ENCODE data around the gene GNAQ. TPM values are rescaled to one million over a fixed set of nuclear protein-coding genes. Genes with fewer than 3 reads are reported as not detected.

The GNAQ gene
- total and polyA plus RNA-seq, 2 experiments from 2014 or later, result 21.1 to 32.8 TPM

- DNase-seq (ENCODE audit: low read depth in 1 of 2, low spot score in 1 of 2), result no peak
- no peak overlapping the region for H3K27ac ChIP-seq
- H3K4me3 ChIP-seq, result no peak overlapping the region
- H3K36me3 ChIP-seq, result no peaks in the 10 kb centered on the region
- H3K4me1 ChIP-seq (ENCODE audit: low read depth), result peaks cover 12% of the 10 kb centered on the region
- no peaks in the 10 kb centered on the region for H3K27me3 ChIP-seq
- no peak for TF ChIP-seq CTCF (IDR thresholded peaks at IDR 0.05; ENCODE audit: low read depth, low read length)
- no peaks in the 10 kb centered on the region for H3K9me3 ChIP-seq (ENCODE audit: low read depth)
Measured at GRCh38 chr9:77985996-77986395, 45.6 kb downstream of the GNAQ start.

GRCh38 chr9:77983320-77983662 is 48.3 kb downstream of the GNAQ start:
- Histone ChIP-seq H3K9me3 (ENCODE audit: low read depth) (no peaks in the 10 kb centered on the region), H3K27ac (no peak overlapping the region), H3K27me3 (no peaks in the 10 kb centered on the region), H3K4me1 (ENCODE audit: low read depth) (peaks cover 19% of the 10 kb centered on the region), H3K36me3 (no peaks in the 10 kb centered on the region), H3K4me3 (no peak overlapping the region)
- no peak for TF ChIP-seq CTCF (IDR thresholded peaks at IDR 0.05; ENCODE audit: low read depth, low read length)
- no peak for DNase-seq (ENCODE audit: low read depth in 1 of 2, low spot score in 1 of 2)

- no peak overlapping the region for H3K4me3 ChIP-seq
- no peak for DNase-seq (ENCODE audit: low read depth in 1 of 2, low spot score in 1 of 2)
- H3K9me3 ChIP-seq (ENCODE audit: low read depth), result no peaks in the 10 kb centered on the region
- H3K36me3 ChIP-seq, result no peaks in the 10 kb centered on the region
- no peaks in the 10 kb centered on the region for H3K27me3 ChIP-seq
- no peak for TF ChIP-seq CTCF (IDR thresholded peaks at IDR 0.05; ENCODE audit: low read depth, low read length)
- peaks cover 22% of the 10 kb centered on the region for H3K4me1 ChIP-seq (ENCODE audit: low read depth)
- no peak overlapping the region for H3K27ac ChIP-seq
Measured at GRCh38 chr9:77982581-77983319, 48.9 kb downstream of the GNAQ start.

- Histone ChIP-seq H3K27ac (peak overlapping the region; percentile 73), H3K4me1 (ENCODE audit: low read depth) (peaks cover 20% of the 10 kb centered on the region), H3K4me3 (no peak overlapping the region), H3K36me3 (no peaks in the 10 kb centered on the region), H3K27me3 (no peaks in the 10 kb centered on the region), H3K9me3 (ENCODE audit: low read depth) (no peaks in the 10 kb centered on the region)
- no peak for TF ChIP-seq CTCF (IDR thresholded peaks at IDR 0.05; ENCODE audit: low read depth, low read length)
- no peak for DNase-seq (ENCODE audit: low read depth in 1 of 2, low spot score in 1 of 2)
Measured at GRCh38 chr9:77981907-77982306, 49.7 kb downstream of the GNAQ start.

- Histone ChIP-seq H3K9me3 (ENCODE audit: low read depth) (no peaks in the 10 kb centered on the region), H3K27me3 (no peaks in the 10 kb centered on the region)
- peak in 1 of 2 donors; percentile 45 for DNase-seq (ENCODE audit: low read depth in 1 of 2, low spot score in 1 of 2)
Measured at GRCh38 chr9:77981332-77981731, 50.3 kb downstream of the GNAQ start.

More at GRCh38 chr9:77981332-77981731, 50.3 kb downstream of the GNAQ start:
- Histone ChIP-seq H3K36me3 (no peaks in the 10 kb centered on the region), H3K27ac (peak overlapping the region; percentile 73), H3K4me1 (ENCODE audit: low read depth) (peaks cover 20% of the 10 kb centered on the region), H3K4me3 (no peak overlapping the region)
- no peak for TF ChIP-seq CTCF (IDR thresholded peaks at IDR 0.05; ENCODE audit: low read depth, low read length)

Data from cardiac muscle cell (in vitro differentiated cells and primary cell).